T1000 (cell line): ENCODE data around the gene NSFL1C.
A peak's percentile ranks its signal among the peaks of the same experiment; 100 is the strongest.
"Not testable (repeated sequence)": the region's sequence is repeated elsewhere in the genome, so short reads cannot be mapped to it uniquely, and the experiment has no call there.

Experiments
- DNase-seq: peaks from one replicate; lab custom pipeline; 2025; ENCODE audit warnings: mixed read lengths; lab: John Stamatoyannopoulos, UW

The NSFL1C gene

DNA sequence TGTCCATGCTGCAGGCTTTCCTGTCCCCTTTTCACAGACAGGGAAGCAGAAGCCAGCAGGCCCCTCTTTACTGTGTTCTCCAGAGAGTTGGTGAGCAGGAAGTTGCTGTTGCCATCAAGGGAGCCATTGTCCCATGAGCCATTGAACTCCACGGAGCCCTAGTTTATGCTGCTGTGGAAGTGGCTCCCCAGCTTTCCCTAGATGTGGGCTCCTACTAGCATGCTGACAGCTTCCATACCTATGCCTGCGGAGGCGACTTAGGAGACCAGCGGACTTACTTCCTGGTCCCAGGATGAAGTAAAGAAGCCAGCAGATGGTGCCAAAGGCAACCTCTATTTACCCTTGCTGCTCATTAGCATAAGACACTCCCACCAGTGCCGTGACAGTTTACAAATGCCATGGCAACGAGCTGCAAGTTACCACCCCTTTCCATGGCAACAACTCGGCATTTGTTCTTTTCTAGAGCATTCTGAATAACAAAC lies 43.0 kb downstream of the NSFL1C start:
- DNase-seq, result no peak

DNA sequence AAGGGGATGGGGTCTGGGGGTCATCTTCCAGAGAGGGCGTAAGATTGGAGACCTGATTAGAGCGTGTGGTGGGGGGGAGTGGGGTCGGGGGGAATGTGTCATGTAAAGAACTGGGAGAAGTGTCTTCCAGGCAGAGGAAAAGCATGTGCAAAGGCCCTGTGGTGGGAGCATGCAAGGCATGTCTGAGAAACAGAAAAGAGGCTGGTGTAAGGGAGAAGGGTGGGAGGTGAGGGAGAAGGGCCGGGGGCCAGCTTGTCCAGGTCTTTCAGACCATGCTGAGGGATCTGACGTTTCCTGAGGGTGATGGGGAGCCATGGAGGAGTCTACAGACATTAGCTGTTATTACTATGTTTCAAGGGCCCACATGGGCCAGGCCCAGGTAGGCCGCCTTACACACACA lies 43.4 kb downstream of the NSFL1C start:
- DNase-seq, result no peak

GRCh38 chr20:1422753-1423152 lies 43.9 kb downstream of the NSFL1C start:
- DNase-seq, result no peak

GRCh38 chr20:1420066-1420465 lies 46.6 kb downstream of the NSFL1C start:
- DNase-seq, result no peak

DNA sequence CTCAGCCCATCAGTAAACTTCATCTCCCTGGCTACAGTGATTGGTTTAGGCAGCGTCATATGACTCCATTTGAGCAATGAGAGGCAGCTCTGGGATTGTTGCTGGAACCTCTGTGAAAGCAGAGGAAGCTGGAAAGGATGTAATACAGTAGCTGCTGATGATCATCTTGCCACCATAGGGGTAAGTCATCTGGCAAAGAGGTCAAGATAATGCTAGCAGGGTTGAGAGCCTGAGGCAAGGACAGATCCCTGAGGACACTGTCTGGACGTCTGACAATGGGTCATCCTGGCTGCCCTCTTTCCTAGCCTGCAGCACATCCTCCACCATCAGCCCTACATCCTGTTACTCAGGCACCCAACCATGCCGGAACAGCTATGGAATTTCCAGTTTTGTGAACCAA lies 48.3 kb downstream of the NSFL1C start:
- DNase-seq, result peak; percentile 24

DNA sequence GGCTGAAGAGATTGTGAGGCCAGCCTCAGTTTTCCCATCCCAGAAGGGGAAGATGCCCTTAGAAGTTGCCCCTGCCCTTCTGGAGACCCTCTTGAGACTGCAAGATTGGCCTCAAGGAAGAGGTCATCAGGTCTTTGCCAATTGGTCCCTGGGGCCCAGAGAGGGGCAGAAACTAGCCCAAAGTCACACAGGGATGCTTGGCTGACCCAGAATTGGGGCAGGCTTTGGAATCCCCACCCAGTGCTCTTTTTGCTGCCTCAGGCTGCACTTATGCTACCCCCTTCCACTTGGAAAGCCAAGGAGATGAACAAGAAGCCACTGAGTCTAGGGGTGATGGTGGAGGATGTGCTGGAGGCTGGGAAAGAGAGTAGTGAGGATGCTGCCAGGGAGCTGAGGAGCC lies 48.9 kb downstream of the NSFL1C start:
- DNase-seq, result no peak

GRCh38 chr20:1417273-1417672 lies 49.4 kb downstream of the NSFL1C start:
- DNase-seq, result peak; percentile 67

DNA sequence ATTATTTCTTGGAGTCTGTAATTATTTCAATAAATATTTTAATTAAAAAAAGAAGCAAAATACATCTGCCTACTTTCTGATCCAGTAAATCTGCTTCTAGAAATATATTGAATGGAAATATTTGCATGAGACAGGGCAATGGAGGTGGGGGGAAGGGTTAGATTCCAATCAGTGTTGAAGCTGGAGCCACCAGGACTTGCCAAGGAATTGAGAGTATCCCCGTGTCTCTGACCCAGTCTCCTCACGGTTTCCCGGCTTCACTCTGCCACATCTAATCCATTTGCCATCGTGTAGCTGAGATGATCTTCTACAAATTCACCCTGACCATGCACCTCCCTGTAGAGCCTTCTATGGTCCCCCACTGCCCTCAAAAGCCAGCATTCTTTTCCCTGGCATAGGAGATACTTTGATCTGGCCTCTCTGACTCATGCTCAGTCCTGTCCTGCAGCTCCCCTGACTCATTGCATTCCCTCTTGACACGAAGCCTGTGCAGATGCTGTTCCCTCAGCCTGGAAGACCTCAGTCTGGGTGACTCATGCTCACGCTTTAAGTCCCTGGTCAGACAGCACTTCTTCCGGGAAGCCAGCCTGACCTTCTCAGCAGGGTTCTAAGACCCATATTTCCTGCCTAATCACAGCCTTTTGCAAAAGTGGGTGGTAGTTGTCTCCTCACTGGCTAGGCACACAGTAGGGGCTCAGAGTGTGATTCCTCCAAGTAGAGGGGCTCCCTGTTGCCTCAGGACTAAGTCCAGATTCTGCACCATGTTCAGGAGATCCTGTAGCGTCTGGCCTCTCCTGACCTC lies 50.8 kb downstream of the NSFL1C start:
- DNase-seq, result peak; percentile 75

DNA sequence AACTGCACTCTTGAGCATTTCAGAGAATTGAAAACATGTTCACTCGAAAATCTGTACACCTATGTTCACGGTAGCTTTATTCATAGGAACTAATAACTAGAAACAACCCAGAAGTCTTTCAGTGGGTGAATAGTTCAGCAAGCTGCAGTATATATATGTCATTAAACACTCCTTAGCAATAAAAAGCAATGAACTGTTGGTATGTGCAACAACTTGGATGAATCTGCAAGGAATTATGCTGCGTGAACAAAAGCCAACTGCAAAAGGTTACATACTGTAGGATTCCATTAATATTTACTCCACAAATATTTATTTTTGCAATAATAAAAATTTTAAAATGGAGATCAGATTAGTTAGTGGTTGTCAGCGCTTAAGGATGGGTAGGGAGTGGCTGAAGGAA lies 51.7 kb downstream of the NSFL1C start:
- DNase-seq, result no peak

DNA sequence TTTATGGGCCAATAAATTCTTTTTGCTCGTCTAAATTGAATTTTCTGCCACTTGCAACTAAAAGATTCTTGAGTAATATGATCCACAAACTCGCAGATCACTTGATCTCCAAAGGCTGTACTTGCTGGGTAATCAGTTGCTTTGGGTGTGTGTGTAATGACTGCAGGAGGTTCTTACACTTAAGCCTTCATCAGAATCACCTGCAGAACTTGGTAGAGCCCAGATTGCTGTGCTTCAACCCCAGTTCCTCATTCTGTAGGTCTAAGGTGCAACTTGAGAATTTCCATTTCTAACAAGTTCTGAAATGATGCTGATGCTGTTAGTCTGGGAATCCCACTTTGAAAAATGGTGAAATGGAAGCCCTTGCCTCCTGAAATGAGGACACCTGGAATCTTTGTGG lies 60.8 kb downstream of the NSFL1C start:
- DNase-seq, result no peak

DNA sequence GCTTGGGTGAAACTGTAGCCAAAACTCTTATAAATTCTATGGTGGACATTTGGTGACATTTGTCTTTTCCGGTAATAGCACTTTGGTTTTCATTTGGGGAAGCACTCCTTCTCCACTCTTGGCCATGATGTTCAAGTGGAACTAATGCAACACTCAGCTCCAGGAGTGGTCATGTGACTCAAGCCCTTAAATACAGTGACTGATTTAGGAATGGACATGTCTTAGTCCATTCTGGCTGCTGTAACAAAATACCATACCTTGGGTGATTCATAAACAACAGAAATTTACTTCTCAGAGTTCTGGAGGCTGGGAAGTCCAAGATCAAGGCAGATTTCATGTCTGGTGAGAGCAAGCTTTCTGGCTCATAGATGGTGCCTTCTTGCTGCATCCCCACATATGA lies 63.0 kb downstream of the NSFL1C start:
- no peak for DNase-seq

- no peak for DNase-seq
Measured at GRCh38 chr20:1402149-1402548, 64.5 kb downstream of the NSFL1C start.

DNA sequence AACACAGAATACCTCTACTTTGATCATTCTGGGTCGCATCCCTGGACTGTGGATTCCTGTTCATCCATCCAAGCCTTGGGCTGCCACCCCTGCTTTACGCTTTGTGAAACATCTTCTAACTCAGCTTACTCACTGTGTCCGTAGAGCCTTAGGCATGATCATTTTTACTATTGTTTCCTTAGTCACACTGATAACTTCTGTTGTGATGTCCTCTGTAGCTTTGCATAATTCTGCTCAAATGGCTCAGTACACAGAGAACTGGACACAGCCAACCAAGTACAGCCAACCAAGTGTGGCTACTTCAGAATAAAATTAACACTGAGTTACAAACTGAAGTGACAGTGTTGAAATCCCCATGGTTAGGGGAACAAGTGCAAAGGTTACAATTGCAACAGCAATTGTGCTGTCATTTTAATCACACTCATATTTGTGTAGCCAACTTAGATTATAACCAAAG lies 65.2 kb downstream of the NSFL1C start:
- no peak for DNase-seq

GRCh38 chr20:1399678-1400366 lies 66.8 kb downstream of the NSFL1C start:
- DNase-seq, result not testable (repeated sequence)

- DNase-seq, result not testable (repeated sequence)
Measured at GRCh38 chr20:1398185-1398584, 68.5 kb downstream of the NSFL1C start.

DNA sequence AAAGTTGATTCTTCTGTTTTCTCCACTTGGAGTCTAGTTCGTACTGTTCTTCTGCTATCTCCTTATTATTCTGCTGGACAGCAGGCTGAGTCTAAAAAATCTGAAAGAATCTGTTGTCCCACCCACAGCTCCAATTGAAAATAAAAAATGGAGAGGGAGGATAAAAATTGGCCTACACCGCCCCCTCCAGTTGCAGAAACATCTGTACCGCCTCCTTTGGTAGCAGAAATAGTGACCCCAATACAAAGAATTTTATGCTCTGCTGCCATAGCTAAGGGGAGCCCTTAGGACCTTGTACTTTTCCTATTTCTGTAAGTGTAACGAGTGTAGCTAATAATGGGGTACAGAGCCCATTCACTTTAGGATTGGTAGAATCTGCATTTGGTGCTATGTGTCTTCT lies 68.9 kb downstream of the NSFL1C start:
- no peak for DNase-seq

DNA sequence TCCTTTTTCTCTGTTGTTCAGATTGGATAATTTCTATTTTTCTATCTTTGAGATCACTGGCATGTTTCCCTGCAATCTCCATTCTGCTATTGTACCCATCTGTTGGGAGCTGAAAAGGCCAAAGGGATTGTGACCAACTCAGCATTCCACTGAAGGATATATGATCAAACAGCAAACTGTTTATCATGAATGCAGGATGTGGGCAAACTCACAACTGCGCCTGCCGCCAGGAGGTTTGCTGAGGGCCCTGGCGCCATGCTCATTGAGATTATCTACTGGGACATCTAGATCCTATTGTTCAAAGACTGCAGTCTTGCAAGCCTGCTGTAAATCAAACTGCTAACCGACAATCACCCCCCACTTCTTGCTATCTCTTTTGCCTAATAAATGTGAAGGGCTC lies 69.9 kb downstream of the NSFL1C start:
- no peak for DNase-seq

DNA sequence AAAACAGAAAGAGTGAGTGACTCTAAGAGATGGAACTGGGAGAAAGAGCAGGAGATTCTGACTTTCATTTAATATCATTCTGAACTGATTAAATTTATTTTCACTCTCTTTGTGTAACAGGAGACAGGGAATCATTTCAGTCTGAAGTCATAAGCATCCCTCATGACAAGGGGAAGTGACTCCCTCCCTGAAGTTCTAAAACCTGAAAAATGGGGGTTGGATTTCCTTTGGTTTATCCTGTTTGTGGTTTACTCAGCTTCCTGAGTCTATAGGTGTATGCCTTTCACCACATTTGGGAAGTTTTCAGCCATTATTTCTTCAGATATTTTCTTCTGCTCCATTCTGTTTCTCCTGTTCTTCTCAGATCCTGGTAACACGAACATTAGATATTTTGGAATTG lies 70.4 kb downstream of the NSFL1C start:
- DNase-seq, result no peak

DNA sequence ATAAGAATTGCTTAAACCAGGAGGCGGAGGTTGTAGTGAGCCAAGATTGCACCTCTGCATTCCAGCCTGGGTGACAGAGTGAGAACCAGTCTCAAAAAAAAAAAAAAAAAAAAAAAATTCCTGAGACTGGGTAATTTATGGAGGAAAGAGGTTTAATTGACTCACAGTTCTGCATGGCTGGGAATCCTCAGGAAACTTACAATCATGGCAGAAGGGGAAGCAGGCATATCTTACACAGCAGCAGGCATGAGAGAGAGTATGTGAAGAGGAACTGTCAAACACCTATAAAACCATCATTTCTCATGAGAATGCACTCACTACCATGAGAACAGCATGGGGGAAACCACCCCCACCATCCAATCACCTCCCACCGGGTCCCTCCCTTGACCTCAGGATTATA lies 72.0 kb downstream of the NSFL1C start:
- no peak for DNase-seq

DNA sequence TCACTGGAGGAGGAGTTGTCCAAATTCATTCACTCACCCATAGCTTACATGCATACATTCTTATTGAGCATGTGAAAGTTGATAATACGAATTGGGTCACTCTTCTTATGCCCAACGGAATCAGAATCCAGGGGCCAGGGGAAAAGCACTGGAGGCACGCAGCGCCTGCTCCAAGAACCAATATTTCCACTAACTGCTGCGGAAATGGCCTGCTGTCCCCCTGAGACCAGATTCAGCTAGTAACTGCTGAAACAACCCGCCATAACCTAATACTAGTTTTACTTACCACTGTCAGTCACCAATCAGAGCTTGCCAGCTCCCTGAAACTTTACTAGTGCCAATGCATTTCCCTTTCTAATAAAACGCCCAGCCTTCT lies 73.2 kb downstream of the NSFL1C start:
- DNase-seq, result no peak

GRCh38 chr20:1392693-1393506 lies 73.7 kb downstream of the NSFL1C start, which contains the start of gene FKBP1A:
Gene FKBP1A, minus strand, starts transcription at chr20:1393054. Its CDS starts 56 bp downstream, at chr20:1392998.
- DNase-seq, result peak; percentile 44

GRCh38 chr20:1392443-1392692 lies 74.3 kb downstream of the NSFL1C start:
- no peak for DNase-seq
